Upper lobe of right lung (tissue), 1 donor: ENCODE results near the gene CDK15. TPM values are rescaled to one million over a fixed set of nuclear protein-coding genes. Genes with fewer than 3 reads are reported as not detected.

Experiments used
- ATAC-seq: fragments of 200-7000 bp; cut with Tn5 transposase; one replicate; pipeline ENCODE4 v1.9.1; 2020; ENCODE audit warnings: mild to moderate bottlenecking, moderate library complexity
- DNase-seq: peaks from one replicate; pipeline ENCODE4 v3.0.0-alpha.2; 2020
- H3K27ac ChIP-seq: fragments of 200-600 bp; one replicate; pipeline ENCODE4 v1.8.0; 2022
- H3K27me3 ChIP-seq: fragments of 200-600 bp; one replicate; pipeline ENCODE4 v1.8.0; 2022; ENCODE audit warnings: mild to moderate bottlenecking
- H3K36me3 ChIP-seq: fragments of 200-600 bp; one replicate; pipeline ENCODE4 v1.8.0; 2022
- H3K4me1 ChIP-seq: fragments of 200-600 bp; one replicate; pipeline ENCODE4 v1.8.0; 2022
- H3K4me3 ChIP-seq: fragments of 200-600 bp; one replicate; pipeline ENCODE4 v1.8.0; 2022; ENCODE audit warnings: mild to moderate bottlenecking
- H3K9me3 ChIP-seq: fragments of 200-600 bp; one replicate; pipeline ENCODE4 v1.8.0; 2022
- CTCF ChIP-seq: fragments of 200-600 bp; IDR thresholded peaks from one replicate; pipeline ENCODE4 v1.8.0; 2022; ENCODE audit warnings: antibody characterized with exemption
- intact Hi-C: fragments of 100-400 bp; cut with DNase I; formaldehyde crosslinking; loops from one replicate; pipeline ENCODE4 v1.11.0; 2022
- total RNA-seq: library from RNA; stranded (reverse); fragmentation: NEBNext Ultra II Directional; extraction: Animal tissue kit (Norgen Biotek cat#: 25700); gene quantifications from one replicate; pipeline ENCODE4 v1.2.1, GENCODE V29; 2021
- donor health status: DM: no; HTN: yes; CAD: no; lungs with severe emphysema.

The CDK15 gene
- total RNA-seq, 1 donor from 2014 or later: 6.0 TPM

- Histone ChIP-seq H3K9me3 (no peaks in the 10 kb centered on the region), H3K4me3 (no peak overlapping the region), H3K27ac (no peak overlapping the region), H3K27me3 (no peaks in the 10 kb centered on the region), H3K36me3 (no peaks in the 10 kb centered on the region), H3K4me1 (no peaks in the 10 kb centered on the region)
- no peak for TF ChIP-seq CTCF
- intact Hi-C loops: no loop called here
- no peak for ATAC-seq
- no peak for DNase-seq
Measured at GRCh38 chr2:201938781-201939180, 132.4 kb downstream of the CDK15 start.

GRCh38 chr2:201939453-201939941, 133.2 kb downstream of the CDK15 start:
- ATAC-seq (no peak), DNase-seq (no peak)
- no peak for TF ChIP-seq CTCF
- Histone ChIP-seq H3K27ac (no peak overlapping the region), H3K9me3 (no peaks in the 10 kb centered on the region), H3K4me3 (no peak overlapping the region), H3K36me3 (no peaks in the 10 kb centered on the region), H3K4me1 (no peaks in the 10 kb centered on the region), H3K27me3 (no peaks in the 10 kb centered on the region)
- intact Hi-C loops: no loop called here

GRCh38 chr2:201942531-201942930, 136.2 kb downstream of the CDK15 start:
- H3K4me1 ChIP-seq: no peaks in the 10 kb centered on the region
- no peak for ATAC-seq
- no peaks in the 10 kb centered on the region for H3K27me3 ChIP-seq
- H3K36me3 ChIP-seq: no peaks in the 10 kb centered on the region
- DNase-seq: no peak
- intact Hi-C loops: no loop called here
- H3K27ac ChIP-seq: no peak overlapping the region
- no peak for TF ChIP-seq CTCF
- no peak overlapping the region for H3K4me3 ChIP-seq
- H3K9me3 ChIP-seq: no peaks in the 10 kb centered on the region

Other genes starting within 250 kb of the CDK15 start
- 13.7 TPM for gene TMEM237, start 163.0 kb upstream of the CDK15 start, total RNA-seq
- gene MPP4, start 107.9 kb upstream of the CDK15 start, total RNA-seq: 0.17 TPM
- gene ALS2, start 25.6 kb upstream of the CDK15 start, total RNA-seq: 26.2 TPM
- gene FZD7, start 227.3 kb downstream of the CDK15 start, total RNA-seq: 13.6 TPM